Activated naive CD4-positive, alpha-beta T cell treated with anti-CD3 and anti-CD28 coated beads, Interleukin-2, amount 50 U/mL, for 72 hours (primary cell): ENCODE measurements around the gene TTC33. TPM values are rescaled to one million over a fixed set of nuclear protein-coding genes. Genes with fewer than 3 reads are reported as not detected.

Experiments used
- ATAC-seq, 2 donors: fragments of 150-1000 bp; cut with Tn5 transposase; 2 replicates each; pipeline ENCODE4 v1.10.0; 2021; ENCODE audit warnings: mild to moderate bottlenecking in 2 of 2, moderate library complexity in 2 of 2
- DNase-seq, 2 donors: peaks; one replicate each; pipeline ENCODE4 v3.0.0; 2021 to 2022; ENCODE audit warnings: low spot score in 2 of 2
- H3K27ac Mint-ChIP-seq, 2 donors: one replicate each; pipeline ENCODE4 v1.8.0; 2022; ENCODE audit warnings: mild to moderate bottlenecking in 2 of 2, mixed read lengths in 2 of 2
- H3K36me3 Mint-ChIP-seq, 2 donors: one replicate each; pipeline ENCODE4 v1.8.0; 2022; ENCODE audit warnings: mixed read lengths in 2 of 2
- H3K9me3 Mint-ChIP-seq, 2 donors: one replicate each; pipeline ENCODE4 v1.8.0; 2022; ENCODE audit warnings: mixed read lengths in 2 of 2
- total RNA-seq, 2 donors: library from RNA; stranded (reverse); gene quantifications; one replicate each; pipeline ENCODE4 v1.2.3, GENCODE V29; 2022

Gene TTC33
- total RNA-seq, 2 donors from 2014 or later = 22.2 to 22.5 TPM

DNA sequence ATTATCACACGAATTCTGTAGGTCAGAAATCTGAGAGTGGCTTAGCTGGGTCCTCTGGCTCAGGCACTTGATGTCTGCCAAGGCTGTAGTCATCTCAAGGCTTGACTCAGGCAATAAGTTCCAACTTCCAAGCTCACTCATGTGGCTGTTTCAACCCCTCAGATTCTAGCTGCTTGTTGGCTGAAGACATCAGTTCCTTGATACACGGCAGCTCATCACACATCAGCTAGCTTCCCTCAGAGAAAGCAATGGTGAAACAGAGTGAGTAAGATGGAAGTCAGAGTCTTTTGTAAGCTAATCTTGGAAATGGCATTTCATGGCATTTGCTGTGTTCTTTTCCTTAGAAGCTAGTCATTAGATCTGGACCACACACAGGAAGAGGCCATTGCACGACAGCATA lies 280.2 kb downstream of the TTC33 start:
- ATAC-seq (peak in 1 of 2 donors; percentile 19), DNase-seq (no peak)
- peaks cover 15 to 30% of the 10 kb centered on the region in 2 donors for H3K9me3 Mint-ChIP-seq
- peaks cover 15 to 31% of the 10 kb centered on the region in 2 donors for H3K36me3 Mint-ChIP-seq
- no peak overlapping the region for H3K27ac Mint-ChIP-seq

DNA sequence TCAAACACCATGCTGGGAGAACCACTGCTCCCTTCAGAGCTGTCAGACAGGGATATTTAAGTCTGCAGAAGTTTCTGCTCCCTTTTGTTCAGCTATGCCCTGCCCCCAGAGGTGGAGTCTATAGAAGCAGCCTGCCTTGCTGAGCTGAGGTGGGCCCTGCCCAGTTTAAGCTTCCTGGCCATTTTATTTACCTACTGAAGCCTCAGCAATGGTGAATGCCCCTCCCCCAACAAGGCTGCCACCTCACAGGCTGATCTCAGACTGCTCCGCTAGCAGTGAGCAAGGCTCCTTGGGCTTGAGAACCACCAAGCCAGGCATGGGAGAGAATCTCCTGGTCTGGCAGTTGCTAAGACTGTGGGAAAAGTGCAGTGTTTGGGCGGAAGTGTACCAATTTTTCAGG lies 281.5 kb downstream of the TTC33 start:
- H3K9me3 Mint-ChIP-seq = peaks cover 19 to 34% of the 10 kb centered on the region in 2 donors
- H3K36me3 Mint-ChIP-seq = peaks cover 15 to 37% of the 10 kb centered on the region in 2 donors
- H3K27ac Mint-ChIP-seq = no peak overlapping the region
- DNase-seq (no peak), ATAC-seq (no peak)

DNA sequence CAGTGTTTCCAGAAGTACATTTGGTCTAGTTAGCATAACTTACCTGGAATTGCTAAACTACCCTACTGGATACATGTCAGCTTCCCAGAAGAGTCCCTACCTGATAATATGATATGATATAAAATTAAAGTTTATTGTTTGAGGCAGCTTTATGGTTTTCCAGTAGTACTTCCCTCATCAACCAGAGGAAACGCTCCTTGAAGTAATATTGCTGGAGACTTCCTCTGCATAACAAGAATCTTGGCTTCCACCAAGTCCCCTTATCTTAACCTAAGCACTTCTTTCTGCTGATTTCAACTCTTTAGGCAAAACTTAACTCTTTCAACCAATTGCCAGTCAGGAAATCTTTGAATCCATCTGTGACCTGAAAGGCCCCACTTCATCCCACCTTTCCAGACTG lies 290.3 kb downstream of the TTC33 start:
- ATAC-seq = no peak
- Mint-ChIP-seq H3K9me3 (peaks cover 10 to 13% of the 10 kb centered on the region in 2 donors), H3K27ac (no peak overlapping the region), H3K36me3 (peaks cover 2 to 22% of the 10 kb centered on the region in 2 donors)
- no peak for DNase-seq

- ATAC-seq (no peak), DNase-seq (no peak)
- Mint-ChIP-seq H3K27ac (no peak overlapping the region), H3K9me3 (peaks cover 6 to 17% of the 10 kb centered on the region in 2 donors), H3K36me3 (peaks cover 10 to 26% of the 10 kb centered on the region in 2 donors)
These were observed 291.2 kb downstream of the TTC33 start for GRCh38 chr5:40464511-40464910.

Other genes starting within 250 kb of the TTC33 start
- gene PTGER4, start 76.0 kb downstream of the TTC33 start, total RNA-seq = 10 to 100 TPM; 56.9 to 61.0 TPM
- gene PRKAA1, start 42.4 kb upstream of the TTC33 start, total RNA-seq = 10 to 100 TPM; 48.2 to 50.0 TPM
- gene RPL37, start 79.3 kb upstream of the TTC33 start, total RNA-seq = 1,000 to 10,000 TPM; 1,805 to 1,969 TPM
- 1 to 10 TPM; 2.2 to 2.8 TPM for gene CARD6, start 85.4 kb upstream of the TTC33 start, total RNA-seq
- gene C7, start 153.5 kb upstream of the TTC33 start, total RNA-seq = not detected